Heart left ventricle (tissue), 16 donors: Measurements from ENCODE around the gene PIP5K1B. TPM values are rescaled to one million over a fixed set of nuclear protein-coding genes. Genes with fewer than 3 reads are reported as not detected.
"Not testable (repeated sequence)": the region's sequence is repeated elsewhere in the genome, so short reads cannot be mapped to it uniquely, and the experiment has no call there.

ENCODE experiments used
- ATAC-seq, 4 donors: fragments of 200-7000 bp; cut with Tn5 transposase; one replicate each; pipeline ENCODE4 v1.9.1; 2020 to 2022; ENCODE audit warnings: moderate library complexity in 4 of 4, mild to moderate bottlenecking in 3 of 4, moderate number of reproducible peaks in 1 of 4
- DNase-seq, 5 donors: peaks; one replicate each; pipeline ENCODE4 v3.0.0-alpha.2; 2020
- H3K27ac ChIP-seq, 12 donors: fragments of 200-600 bp; sonication (generic) in 4 of 12; one replicate each; pipeline versions ENCODE4 v1.5.0 to v1.8.0; 2016 to 2022; ENCODE audit warnings: mild to moderate bottlenecking in 2 of 12
- H3K27me3 ChIP-seq, 9 donors: fragments of 200-600 bp; sonication (generic) in 2 of 9; one replicate each; pipeline versions ENCODE4 v1.5.1 to v1.8.0; 2016 to 2022; ENCODE audit warnings: mild to moderate bottlenecking in 3 of 9
- H3K36me3 ChIP-seq, 9 donors: fragments of 200-600 bp; sonication (generic) in 2 of 9; one replicate each; pipeline versions ENCODE4 v1.5.0 to v1.8.0; 2018 to 2022; ENCODE audit warnings: mild to moderate bottlenecking in 2 of 9
- H3K4me1 ChIP-seq, 12 donors: fragments of 200-600 bp; sonication (generic) in 4 of 12; one replicate each; pipeline versions ENCODE4 v1.5.0 to v1.8.0; 2016 to 2022; ENCODE audit warnings: mild to moderate bottlenecking in 3 of 12
- H3K4me3 ChIP-seq, 12 donors: fragments of 200-600 bp; sonication (generic) in 4 of 12; one replicate each; pipeline versions ENCODE4 v1.5.0 to v1.8.0; 2017 to 2022; ENCODE audit warnings: mild to moderate bottlenecking in 9 of 12, moderate library complexity in 4 of 12
- H3K9me3 ChIP-seq, 12 donors: fragments of 200-600 bp; sonication (generic) in 4 of 12; one replicate each; pipeline versions ENCODE4 v1.5.0 to v1.8.0; 2016 to 2022; ENCODE audit warnings: mild to moderate bottlenecking in 1 of 12
- CTCF ChIP-seq, 12 donors: fragments of 200-600 bp; sonication (generic) in 4 of 12; IDR thresholded peaks; one replicate each; pipeline versions ENCODE4 v1.5.0 to v1.8.0; 2018 to 2022; ENCODE audit warnings: antibody characterized with exemption in 12 of 12, mild to moderate bottlenecking in 5 of 12
- POLR2A ChIP-seq, 2 donors: fragments of 450-650 bp; IDR thresholded peaks; one replicate each; pipeline ENCODE4 v1.6.1; 2017; ENCODE audit warnings: antibody characterized with exemption in 2 of 2, mild to moderate bottlenecking in 2 of 2, moderate library complexity in 2 of 2
- WGBS, 4 donors: extraction: QIAGEN DNeasy Blood & Tissue Kit in 2 of 4; methylation state at CpG; one replicate each; pipeline versions ENCODE4 v1.1.5 to v1.1.7; 2013 to 2018; 5-methylcytosine and 5-hydroxymethylcytosine counted together
- intact Hi-C, 10 donors: fragments of 100-400 bp; cut with DNase I; formaldehyde crosslinking; loops; one replicate each; pipeline versions ENCODE4 v1.11.1 to v1.14.2; 2022
- polyA plus RNA-seq, 2 donors: library from polyadenylated mRNA; stranded (reverse); fragments of 200-250 nt; gene quantifications; one replicate each; pipeline ENCODE4 v1.2.3, GENCODE V29; 2013
- total RNA-seq, 9 donors: library from RNA; depleted of rRNA in 2 of 9; stranded (reverse); fragments of >200 nt in 2 of 9; fragmentation: NEBNext Ultra II Directional in 3 of 9; extraction: Animal tissue kit (Norgen Biotek cat#: 25700) in 3 of 9; gene quantifications; one replicate each; pipeline versions ENCODE4 v1.1.0 to v1.2.4, GENCODE V29; 2016 to 2023
- donor health status: ischemic (EF 13 %, LVEDD 7.1; RV severe dilation, severe dysfunction).
- donor health status: healthy with polysubstance abuse.
- donor health status: DM: no; HTN: yes; CAD: no.
- donor health status: DM: no; HTN: no; CAD: no.
- donor health status: ischemic (EF 25% LVEDD 6.9; RV normal size, moderate dysfunction).
- donor health status: ischemic (EF 25% LVEDD 5.7; RV mildly dilated, moderate dysfunction).
- donor health status: healthy.
- donor health status: DM: yes; HTN: yes; CAD: no.
- donor health status: ischemic (EF 35%, LVEDD 5.7; RV mildly dilated, moderate dysfunction).
- donor health status: nonischemic (EF 11% LVEDD 7.7; RV severe dilation, severe dysfunction).
- donor health status: DM: yes; HTN: yes; CAD: no.
- donor health status: PGD.
- donor health status: ischemic (EF 29% LVEDD 5.4; RV normal size, mild dysfunction).
- donor health status: nonischemic (EF 23%, LVEDD 6.1; RV moderate dilation, normal function).

Gene PIP5K1B
- total and polyA plus RNA-seq, 11 donors = 8.6 to 68.0 (median 47.5) TPM

GRCh38 chr9:68981789-68982188, 276.7 kb downstream of the PIP5K1B start:
- ATAC-seq = no peak
- Histone ChIP-seq H3K4me3 (no peak overlapping the region), H3K9me3 (no peaks in the 10 kb centered on the region), H3K36me3 (no peaks in the 10 kb centered on the region), H3K27me3 (no peaks in the 10 kb centered on the region), H3K4me1 (peaks cover 0 to 63% (median 38%) of the 10 kb centered on the region in 12 donors), H3K27ac (peak overlapping the region; percentile 16 to 92 (median 80))
- TF ChIP-seq POLR2A (IDR thresholded peaks at IDR 0.05) (no peak), CTCF (IDR thresholded peaks at IDR 0.05) (no peak)
- WGBS, 4 donors = 12 to 20% (median 14%) methylated on average over 6 of the region's 6 CpGs
- intact Hi-C loops = loop anchor here in 1 of 10 donors (10.0 kb wide), 1 partner anchor 117 kb away; no protein-coding TSS in a partner anchor
- DNase-seq = no peak

DNA sequence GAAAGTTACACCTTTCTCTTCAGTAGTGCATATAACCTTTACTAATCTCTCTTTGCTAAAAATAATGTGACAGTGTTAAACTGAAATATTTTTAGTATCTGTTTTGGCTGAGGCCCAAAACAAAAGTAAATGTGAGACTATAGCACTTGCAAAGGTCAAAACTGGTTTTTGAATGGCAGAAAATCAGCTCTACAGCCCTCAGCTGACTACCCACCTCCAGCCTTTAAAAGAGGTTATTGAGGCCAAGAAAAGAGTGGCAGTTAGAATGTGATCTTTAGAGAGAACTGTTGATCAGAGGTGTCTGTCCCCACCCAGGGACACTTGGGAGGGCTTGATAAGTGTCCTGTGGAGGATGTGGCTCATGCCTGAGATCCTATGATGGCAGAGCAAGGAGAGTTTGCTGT, 278.0 kb downstream of the PIP5K1B start:
- Histone ChIP-seq H3K27me3 (no peaks in the 10 kb centered on the region), H3K4me1 (peaks cover 0 to 63% (median 38%) of the 10 kb centered on the region in 12 donors), H3K36me3 (no peaks in the 10 kb centered on the region), H3K27ac (peak overlapping the region; percentile 60 to 92 (median 80)), H3K9me3 (no peaks in the 10 kb centered on the region), H3K4me3 (no peak overlapping the region)
- DNase-seq (no peak), ATAC-seq (peak in 2 of 4 donors; percentile 37 to 45)
- intact Hi-C loops = loop anchor here in 1 of 10 donors (10.0 kb wide), 1 partner anchor 118 kb away; no protein-coding TSS in a partner anchor
- TF ChIP-seq CTCF (IDR thresholded peaks at IDR 0.05) (no peak), POLR2A (IDR thresholded peaks at IDR 0.05) (no peak)

DNA sequence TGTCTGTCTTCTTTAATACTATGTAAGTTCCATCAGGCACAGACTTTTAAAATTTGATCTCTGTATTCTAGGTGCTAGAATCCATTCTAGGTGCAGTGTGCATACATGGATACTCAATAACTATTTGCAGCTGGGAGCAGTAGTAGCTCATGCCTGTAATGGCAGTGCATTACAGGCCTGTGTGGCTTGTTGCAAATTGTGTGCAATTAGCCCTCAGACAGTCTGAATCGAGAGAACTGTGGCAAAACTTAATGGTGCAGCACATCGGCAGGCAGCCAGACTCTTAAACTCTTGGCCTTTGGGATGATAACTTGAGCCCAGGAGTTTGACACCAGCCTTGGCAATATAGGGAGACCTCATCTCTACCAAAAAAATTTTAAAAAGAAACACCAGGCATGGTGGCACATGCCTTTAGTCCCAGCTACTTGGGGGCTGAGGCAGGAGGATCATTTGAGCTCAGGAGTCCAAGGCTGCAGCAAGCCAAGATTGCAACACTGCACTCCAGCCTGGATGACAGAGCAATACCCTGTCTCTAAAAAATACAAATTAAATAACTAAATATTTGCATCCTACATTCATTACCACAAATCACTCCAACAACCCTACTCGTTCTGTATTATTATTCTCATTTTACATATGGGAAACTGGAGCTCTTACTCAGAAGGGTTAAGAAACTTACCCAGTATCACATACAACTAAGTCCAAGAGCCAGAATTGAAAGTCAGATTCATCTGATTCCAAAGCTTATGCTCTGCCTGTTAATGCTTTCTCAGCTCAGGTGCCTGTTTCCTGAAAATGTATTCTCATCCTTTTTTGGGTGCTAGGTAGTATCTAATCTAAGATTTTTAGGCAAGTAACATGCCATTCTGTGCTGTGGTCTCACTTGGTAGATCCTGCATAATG, 278.7 kb downstream of the PIP5K1B start:
- peak overlapping the region; percentile 60 to 92 (median 80) for H3K27ac ChIP-seq
- TF ChIP-seq CTCF (IDR thresholded peaks at IDR 0.05) (no peak), POLR2A (IDR thresholded peaks at IDR 0.05) (no peak)
- DNase-seq (no peak), ATAC-seq (no peak)
- H3K9me3 ChIP-seq = no peaks in the 10 kb centered on the region
- intact Hi-C loops = loop anchor here in 1 of 10 donors (10.0 kb wide), 1 partner anchor 119 kb away; no protein-coding TSS in a partner anchor
- H3K4me3 ChIP-seq = no peak overlapping the region
- H3K36me3 ChIP-seq = no peaks in the 10 kb centered on the region
- WGBS, 4 donors = 59 to 67% (median 59%) methylated on average over 3 of the region's 3 CpGs
- H3K27me3 ChIP-seq = no peaks in the 10 kb centered on the region
- peaks cover 0 to 57% (median 38%) of the 10 kb centered on the region in 12 donors for H3K4me1 ChIP-seq

- not testable (repeated sequence) for ATAC-seq, H3K9me3 ChIP-seq, H3K27me3 ChIP-seq, H3K36me3 ChIP-seq, DNase-seq, H3K27ac ChIP-seq, H3K4me3 ChIP-seq
- intact Hi-C loops = loop anchor here in 1 of 10 donors (10.0 kb wide), 1 partner anchor 122 kb away; no protein-coding TSS in a partner anchor
- H3K4me1 ChIP-seq = peaks cover 0 to 27% (median 13%) of the 10 kb centered on the region in 12 donors
- 94 to 99% (median 97%) methylated on average over 7 of the region's 7 CpGs for WGBS, 4 donors
These were observed 281.9 kb downstream of the PIP5K1B start for GRCh38 chr9:68986949-68987348.
